GM12873 (cell line): ENCODE measurements around the gene POPDC2.

Experiments
- TF ChIP-seq, protein P1 (sequence below): IDR thresholded peaks from 2 replicates; pipeline ENCODE4 v1.5.1; 2012; ENCODE audit warnings: low read depth, mild to moderate bottlenecking, moderate library complexity, low read length, control low read depth; ENCODE audit not compliant: insufficient read depth; ENCODE audit errors: missing control alignments

POPDC2 gene

DNA sequence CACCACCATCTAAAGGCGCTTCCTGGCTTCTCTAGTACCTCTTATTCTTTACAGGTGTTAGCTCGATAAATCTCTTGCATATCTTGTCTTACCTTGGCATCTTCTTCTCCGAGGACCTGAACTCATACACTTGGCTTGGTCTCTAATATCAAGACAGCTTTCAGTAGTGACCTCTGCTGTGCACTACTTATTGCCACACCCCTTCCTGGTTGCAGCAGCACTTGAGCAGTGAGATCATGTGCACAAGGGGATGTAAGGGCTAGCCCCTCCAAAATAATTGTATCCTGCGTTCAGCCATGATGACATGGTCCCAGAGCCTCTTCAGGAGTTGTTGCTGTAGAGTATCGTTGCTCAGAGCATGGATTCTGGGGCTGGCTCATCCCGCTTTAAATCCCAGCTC, 64.0 kb downstream of the POPDC2 start:
- TF ChIP-seq, protein P1, sequence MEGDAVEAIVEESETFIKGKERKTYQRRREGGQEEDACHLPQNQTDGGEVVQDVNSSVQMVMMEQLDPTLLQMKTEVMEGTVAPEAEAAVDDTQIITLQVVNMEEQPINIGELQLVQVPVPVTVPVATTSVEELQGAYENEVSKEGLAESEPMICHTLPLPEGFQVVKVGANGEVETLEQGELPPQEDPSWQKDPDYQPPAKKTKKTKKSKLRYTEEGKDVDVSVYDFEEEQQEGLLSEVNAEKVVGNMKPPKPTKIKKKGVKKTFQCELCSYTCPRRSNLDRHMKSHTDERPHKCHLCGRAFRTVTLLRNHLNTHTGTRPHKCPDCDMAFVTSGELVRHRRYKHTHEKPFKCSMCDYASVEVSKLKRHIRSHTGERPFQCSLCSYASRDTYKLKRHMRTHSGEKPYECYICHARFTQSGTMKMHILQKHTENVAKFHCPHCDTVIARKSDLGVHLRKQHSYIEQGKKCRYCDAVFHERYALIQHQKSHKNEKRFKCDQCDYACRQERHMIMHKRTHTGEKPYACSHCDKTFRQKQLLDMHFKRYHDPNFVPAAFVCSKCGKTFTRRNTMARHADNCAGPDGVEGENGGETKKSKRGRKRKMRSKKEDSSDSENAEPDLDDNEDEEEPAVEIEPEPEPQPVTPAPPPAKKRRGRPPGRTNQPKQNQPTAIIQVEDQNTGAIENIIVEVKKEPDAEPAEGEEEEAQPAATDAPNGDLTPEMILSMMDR: no peak

DNA sequence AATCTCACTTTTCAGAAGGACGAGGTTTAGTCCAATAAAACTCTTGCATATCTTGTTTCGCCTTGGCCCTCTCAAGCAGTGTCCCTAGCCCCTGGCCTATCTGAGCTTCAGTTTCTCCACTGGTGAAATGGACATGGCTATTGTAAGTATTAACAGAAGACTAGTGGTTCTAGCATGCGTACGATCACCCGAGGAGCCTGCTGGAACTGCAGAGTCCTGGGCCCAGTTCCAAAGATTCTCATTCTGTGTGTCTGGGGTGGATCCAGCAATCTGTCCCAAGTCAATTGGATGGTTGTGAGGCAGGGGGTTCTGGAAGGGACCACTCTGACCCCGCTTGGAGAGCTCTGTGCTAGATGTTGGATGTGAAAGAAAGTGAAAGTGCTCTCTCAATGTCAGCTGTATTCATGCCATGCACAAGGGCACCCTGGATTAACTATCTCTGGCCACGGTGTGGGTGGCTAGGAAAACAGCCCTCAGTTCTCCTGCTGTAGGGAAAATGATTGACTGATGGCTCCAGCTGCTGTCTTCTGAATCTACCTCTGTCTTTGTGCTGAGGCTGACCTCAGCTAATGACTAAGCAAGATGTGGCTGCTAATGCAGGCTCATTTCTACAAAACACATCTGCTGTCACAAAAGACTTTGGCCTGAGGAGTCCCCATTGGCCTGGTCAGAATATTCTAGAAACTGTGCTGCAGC, 64.6 kb downstream of the POPDC2 start:
- TF ChIP-seq, protein P1: no peak

DNA sequence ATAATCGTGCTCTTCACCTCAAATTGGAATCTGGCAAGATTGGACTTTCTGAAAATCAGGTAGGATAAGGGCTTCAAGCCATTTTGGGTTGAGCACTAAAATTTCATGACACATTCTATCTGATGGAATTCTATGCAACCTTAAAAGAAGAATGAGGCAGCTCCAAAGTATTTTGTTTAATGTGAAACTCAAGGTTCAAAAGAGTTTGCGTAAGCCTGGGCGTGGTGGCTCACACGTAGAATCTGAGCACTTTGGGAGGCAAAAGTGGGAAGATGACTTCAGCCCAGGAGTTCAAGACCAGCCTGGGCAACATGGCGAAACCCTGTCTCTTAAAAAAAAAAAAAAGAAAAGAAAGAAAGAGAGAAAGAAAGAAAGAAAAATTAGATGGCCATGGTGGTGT, 66.3 kb downstream of the POPDC2 start:
- TF ChIP-seq, protein P1: no peak

DNA sequence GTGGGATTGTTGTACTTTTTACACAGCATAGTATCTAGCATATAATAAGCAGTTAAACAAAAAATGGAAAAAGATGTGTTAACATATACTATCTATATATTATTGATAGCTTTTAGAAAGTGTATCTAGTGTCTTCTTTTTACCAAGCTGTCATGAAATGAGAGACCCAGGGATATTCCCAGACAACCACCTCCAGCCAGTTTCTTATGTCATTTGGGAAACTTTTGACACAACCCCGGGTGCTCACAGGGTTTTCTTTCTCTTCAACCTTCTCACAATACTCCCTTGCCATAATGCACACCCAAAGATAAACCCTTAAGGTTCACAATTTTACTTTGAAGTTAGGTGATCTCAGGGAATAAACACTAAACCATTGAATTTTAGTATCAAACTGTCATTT, 67.5 kb downstream of the POPDC2 start:
- TF ChIP-seq, protein P1: no peak
